Endothelial cell of umbilical vein (primary cell): ENCODE measurements around the gene TOM1L2. TPM values are rescaled to one million over a fixed set of nuclear protein-coding genes. Genes with fewer than 3 reads are reported as not detected.

Experiments
- BruUV-seq: library from RNA; stranded (reverse); fragments of 400-500 nt; replicated peaks from 2 replicates; lab custom pipeline; 2021; lab: Mats Ljungman, UMichigan
- CTCF ChIA-PET: fragments of 300-600, 350-600 bp; sonication (Branson Sonifier 250); formaldehyde crosslinking; loops from one replicate; lab custom pipeline; 2021; ENCODE audit warnings: antibody characterized with exemption, inconsistent platforms; lab: Charles Lee
- POLR2A ChIA-PET: fragments of 300-600, 350-600 bp; sonication (Branson Sonifier 250); formaldehyde crosslinking; loops from one replicate; lab custom pipeline; 2021; ENCODE audit warnings: antibody characterized with exemption, inconsistent platforms; lab: Charles Lee
- DNase-seq: peaks from one replicate; pipeline ENCODE4 v3.0.0-alpha.2; 2011; ENCODE audit warnings: low read depth, low spot score
- FAIRE-seq: peaks from 2 replicates; lab custom pipeline; 2011; peaks lifted over from hg19 to GRCh38; lab: Jason Lieb, UNC
- H2AFZ ChIP-seq: 2 replicates; pipeline ENCODE4 v1.6.0; 2012; ENCODE audit warnings: low read depth, low read length, control low read depth, inconsistent platforms
- H3K27ac ChIP-seq: 2 replicates; pipeline ENCODE4 v1.5.1; 2011; ENCODE audit warnings: low read depth, mild to moderate bottlenecking, control low read depth, low read length, moderate library complexity; ENCODE audit not compliant: insufficient read depth
- H3K27me3 ChIP-seq, 2 experiments: 2 replicates each; pipeline versions ENCODE4 v1.6.0 to v1.6.1; 2011; ENCODE audit warnings: low read length in 2 of 2, mixed read lengths in 1 of 2; ENCODE audit not compliant: control insufficient read depth in 2 of 2, insufficient read depth in 2 of 2
- H3K36me3 ChIP-seq, 2 experiments: 2 replicates in 1 of 2; 3 replicates in 1 of 2; pipeline ENCODE4 v1.5.1; 2011; ENCODE audit warnings: low read length in 2 of 2, mild to moderate bottlenecking in 1 of 2, moderate library complexity in 1 of 2; ENCODE audit not compliant: control insufficient read depth in 2 of 2, insufficient read depth in 2 of 2; ENCODE audit errors: extremely low read depth in 1 of 2
- H3K4me1 ChIP-seq: 3 replicates; pipeline ENCODE4 v1.5.1; 2011; ENCODE audit warnings: mild to moderate bottlenecking, low read length; ENCODE audit not compliant: control insufficient read depth, insufficient read depth; ENCODE audit errors: extremely low read depth
- H3K4me2 ChIP-seq: 2 replicates; pipeline ENCODE4 v1.6.1; 2011; ENCODE audit warnings: low read length, control low read depth, mixed read lengths; ENCODE audit not compliant: insufficient read depth
- H3K4me3 ChIP-seq, 3 experiments: fragments of 200-600 bp in 1 of 3; sonication (generic), shearing (Covaris generic) in 1 of 3; replicated peaks in 1 of 3; 2 replicates each; pipeline ENCODE4 v1.5.1; 2011 to 2016; ENCODE audit warnings: control low read depth in 3 of 3, low read length in 3 of 3, mild to moderate bottlenecking in 2 of 3, inconsistent platforms in 1 of 3, low read depth in 1 of 3, moderate library complexity in 1 of 3; ENCODE audit not compliant: insufficient read depth in 1 of 3
- H3K79me2 ChIP-seq: 2 replicates; pipeline ENCODE4 v1.6.0; 2012; ENCODE audit warnings: low read length, inconsistent platforms; ENCODE audit not compliant: control insufficient read depth, insufficient read depth
- H3K9ac ChIP-seq: replicated peaks from 2 replicates; pipeline ENCODE3; 2011; ENCODE audit warnings: low read length, control low read depth; ENCODE audit not compliant: insufficient read depth; ENCODE audit errors: extremely low read depth
- H3K9me1 ChIP-seq: replicated peaks from 3 replicates; pipeline ENCODE4 v1.6.0; 2011; ENCODE audit warnings: mild to moderate bottlenecking, low read length; ENCODE audit not compliant: control insufficient read depth, insufficient read depth; ENCODE audit errors: extremely low read depth
- H3K9me3 ChIP-seq: replicated peaks from 2 replicates; pipeline ENCODE4 v1.5.1; 2012; ENCODE audit warnings: low read length, inconsistent platforms; ENCODE audit not compliant: control insufficient read depth, insufficient read depth
- H4K20me1 ChIP-seq: replicated peaks from 2 replicates; pipeline ENCODE3; 2011; ENCODE audit warnings: mild to moderate bottlenecking, low read length; ENCODE audit not compliant: control insufficient read depth, insufficient read depth; ENCODE audit errors: extremely low read depth
- GATA2 ChIP-seq: IDR thresholded peaks from 2 replicates; pipeline ENCODE4 v1.7.0; 2011; ENCODE audit warnings: low read depth, mild to moderate bottlenecking, moderate library complexity, mixed read lengths, low read length; ENCODE audit not compliant: insufficient read length, insufficient read depth
- dilution Hi-C: fragments of 300-500 bp; cut with MboI; formaldehyde crosslinking; loops from one replicate; pipeline ENCODE4 v1.15.0; 2019; ENCODE audit warnings: low sequenced_read_pairs; ENCODE audit not compliant: extremely low pct_ligation_motif_present
- intact Hi-C: fragments of 100-400 bp; cut with micrococcal nuclease; formaldehyde crosslinking; loops from one replicate; pipeline ENCODE4 v1.10.0; 2022
- polyA plus RNA-seq, 4 experiments: library from polyadenylated mRNA; depleted of rRNA in 3 of 4; stranded (reverse) in 3 of 4; unstranded in 1 of 4; fragments of >200 nt; gene quantifications; 2 replicates each; pipeline versions ENCODE4 v1.2.1 to v1.2.3, GENCODE V29; 2011 to 2012; ENCODE audit warnings: missing spikeins in 1 of 4
- total RNA-seq: library from RNA; stranded (reverse); gene quantifications from 2 replicates; pipeline ENCODE4 v1.2.3, GENCODE V29; 2021
- TF ChIP-seq, protein P1 (sequence below), 2 donors: IDR thresholded peaks; 1 replicate in 1 of 2; 2 replicates in 1 of 2; pipeline ENCODE4 v1.5.1; 2011; ENCODE audit warnings: low read length in 2 of 2, mild to moderate bottlenecking in 2 of 2, moderate library complexity in 2 of 2, control low read depth in 1 of 2, inconsistent platforms in 1 of 2, low read depth in 1 of 2; ENCODE audit not compliant: insufficient read depth in 1 of 2; ENCODE audit errors: extremely low read depth in 1 of 2

The TOM1L2 gene
- total and polyA plus RNA-seq, 2 donors (not counting 3 experiments of a cell fraction or from before 2014, with no cell fraction given) = 31.7 to 37.6 TPM

DNA sequence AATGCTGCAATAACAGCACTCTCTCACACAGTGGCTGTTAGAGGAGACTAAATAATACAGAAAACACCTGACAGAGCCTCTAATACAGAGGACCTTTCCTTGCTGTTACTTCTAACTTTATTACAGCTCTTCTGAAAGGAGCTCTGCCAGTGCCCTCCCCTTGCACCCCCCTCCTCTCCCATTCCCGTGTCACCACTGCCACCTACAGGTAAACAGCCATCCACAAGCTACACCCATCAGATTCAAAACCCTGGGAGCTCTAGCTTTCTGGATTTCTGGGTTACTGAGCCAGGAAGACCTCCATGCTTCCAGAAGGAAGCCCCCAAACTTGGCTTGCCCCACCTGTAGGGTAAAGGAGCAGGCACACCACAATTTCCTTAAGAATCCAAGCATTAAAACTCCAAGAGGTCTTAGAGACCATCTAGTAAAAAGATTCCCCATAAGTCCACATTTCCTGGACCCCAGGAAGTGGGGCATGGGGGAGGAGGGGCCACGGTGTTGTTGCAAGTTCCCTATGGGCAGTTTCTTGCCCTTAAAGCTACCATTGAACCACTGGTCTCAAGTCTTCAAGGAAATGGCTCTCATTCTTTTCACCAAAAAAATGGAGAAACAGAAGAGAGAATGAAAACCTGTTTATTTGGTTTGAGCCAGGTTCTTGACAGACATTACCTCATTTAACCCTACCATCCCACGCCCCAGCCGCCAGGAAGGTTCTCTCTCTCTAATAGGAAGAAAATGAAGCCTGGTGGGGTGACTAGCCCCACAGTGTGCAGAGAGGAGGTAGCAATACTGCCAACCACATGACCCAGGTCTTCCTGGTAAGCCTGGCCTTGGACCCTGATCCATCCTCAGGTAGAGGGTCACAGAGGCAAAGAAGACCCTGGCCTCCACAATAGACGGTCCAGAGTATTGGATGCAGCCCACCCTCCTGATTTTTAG lies 52.8 kb downstream of the TOM1L2 start:
- TF ChIP-seq, protein P1, sequence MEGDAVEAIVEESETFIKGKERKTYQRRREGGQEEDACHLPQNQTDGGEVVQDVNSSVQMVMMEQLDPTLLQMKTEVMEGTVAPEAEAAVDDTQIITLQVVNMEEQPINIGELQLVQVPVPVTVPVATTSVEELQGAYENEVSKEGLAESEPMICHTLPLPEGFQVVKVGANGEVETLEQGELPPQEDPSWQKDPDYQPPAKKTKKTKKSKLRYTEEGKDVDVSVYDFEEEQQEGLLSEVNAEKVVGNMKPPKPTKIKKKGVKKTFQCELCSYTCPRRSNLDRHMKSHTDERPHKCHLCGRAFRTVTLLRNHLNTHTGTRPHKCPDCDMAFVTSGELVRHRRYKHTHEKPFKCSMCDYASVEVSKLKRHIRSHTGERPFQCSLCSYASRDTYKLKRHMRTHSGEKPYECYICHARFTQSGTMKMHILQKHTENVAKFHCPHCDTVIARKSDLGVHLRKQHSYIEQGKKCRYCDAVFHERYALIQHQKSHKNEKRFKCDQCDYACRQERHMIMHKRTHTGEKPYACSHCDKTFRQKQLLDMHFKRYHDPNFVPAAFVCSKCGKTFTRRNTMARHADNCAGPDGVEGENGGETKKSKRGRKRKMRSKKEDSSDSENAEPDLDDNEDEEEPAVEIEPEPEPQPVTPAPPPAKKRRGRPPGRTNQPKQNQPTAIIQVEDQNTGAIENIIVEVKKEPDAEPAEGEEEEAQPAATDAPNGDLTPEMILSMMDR (IDR thresholded peaks at IDR 0.05; ENCODE audit: extremely low read depth in 1 of 2, insufficient read depth in 1 of 2, low read depth in 1 of 2, low read length in 2 of 2) = peak; percentile 78 to 81
- TF ChIP-seq GATA2 = no peak
- Histone ChIP-seq H3K9me3 (no peaks in the 10 kb centered on the region), H4K20me1 (no peaks in the 10 kb centered on the region), H3K27me3 (no peaks in the 10 kb centered on the region), H3K79me2 (no peaks in the 10 kb centered on the region), H3K36me3 (no peaks in the 10 kb centered on the region), H3K9me1 (no peaks in the 10 kb centered on the region), H3K4me1 (peaks cover 28% of the 10 kb centered on the region), H3K9ac (no peak overlapping the region), H2AFZ (no peak overlapping the region), H3K4me2 (no peak overlapping the region), H3K4me3 (no peak overlapping the region), H3K27ac (peak overlapping the region; percentile 12)
- intact Hi-C loops (loop anchor here (1.0 to 10.0 kb wide), 8 partner anchors 28 to 425 kb away; partner anchors contain the start of genes RAI1 and RASD1), dilution Hi-C loops (no loop called here)
- no TSS peak for BruUV-seq
- DNase-seq (peak; percentile 78), FAIRE-seq (peak; percentile 62)
- CTCF ChIA-PET = interaction anchor here (0.6 to 7.0 kb wide), 50 partner anchors 9 to 563 kb away, joined by 3 to 175 read pairs (median 6); partner anchors contain the start of genes DRC3, SREBF1 and TOM1L2
- POLR2A ChIA-PET = interaction anchor here (0.7 to 1.4 kb wide), 3 partner anchors 20 to 53 kb away, joined by 3 read pairs; partner anchors contain the start of genes DRC3 and TOM1L2
